IPS DF 6.9 (cell line): Measurements from ENCODE around the gene DHRS2.

Source experiments
- DNase-seq: peaks from one replicate; pipeline ENCODE4 v3.0.0-alpha.2; 2013; ENCODE audit warnings: low read depth, low spot score
- H3K27ac ChIP-seq: one replicate; pipeline ENCODE4 v1.5.1; 2013; ENCODE audit warnings: low read length, control low read depth
- H3K27me3 ChIP-seq: 2 replicates; pipeline ENCODE4 v1.6.1; 2013; ENCODE audit warnings: mild to moderate bottlenecking, low read length; ENCODE audit not compliant: control insufficient read depth, insufficient read depth
- H3K36me3 ChIP-seq: 2 replicates; pipeline ENCODE4 v1.6.1; 2013; ENCODE audit warnings: low read length; ENCODE audit not compliant: control insufficient read depth, insufficient read depth
- H3K4me1 ChIP-seq: 2 replicates; pipeline ENCODE4 v1.6.1; 2013; ENCODE audit warnings: low read length; ENCODE audit not compliant: control insufficient read depth, insufficient read depth
- H3K4me3 ChIP-seq: 2 replicates; pipeline ENCODE4 v1.5.1; 2013; ENCODE audit warnings: mild to moderate bottlenecking, low read length
- H3K9me3 ChIP-seq: 2 replicates; pipeline ENCODE4 v1.6.1; 2013; ENCODE audit warnings: low read length, inconsistent platforms; ENCODE audit not compliant: control insufficient read depth, insufficient read depth
- WGBS: extraction: QIAGEN DNeasy Blood & Tissue Kit; methylation state at CpG from one replicate; pipeline ENCODE4 v1.1.7; 2013; ENCODE audit warnings: mixed read lengths, missing lambda C conversion rate; ENCODE audit not compliant: insufficient read length, insufficient coverage; 5-methylcytosine and 5-hydroxymethylcytosine counted together

DHRS2 gene

DNA sequence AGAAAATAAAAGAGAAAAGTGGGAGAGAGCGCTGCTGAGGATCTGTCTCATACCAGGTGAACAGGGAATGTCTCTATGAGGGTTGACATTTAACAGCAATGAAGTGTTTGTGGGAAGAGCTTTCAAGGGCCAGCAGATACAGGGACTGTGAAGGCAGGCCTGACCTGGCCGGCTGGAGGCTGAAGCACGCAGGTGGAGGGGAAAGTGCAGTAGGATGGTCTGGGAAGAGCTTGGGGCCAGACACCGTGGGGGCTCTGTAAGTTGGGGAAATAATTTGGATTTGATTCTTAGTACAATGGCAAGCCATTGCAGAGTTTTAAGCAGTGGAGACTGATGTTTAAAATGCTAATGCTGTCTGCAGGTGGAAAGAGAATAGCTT is 23.8 kb upstream of the DHRS2 start:
- WGBS: no CpG with 5 or more reads among the region's 4 CpGs
- Histone ChIP-seq H3K4me3 (no peak overlapping the region), H3K36me3 (no peaks in the 10 kb centered on the region), H3K27me3 (no peaks in the 10 kb centered on the region), H3K9me3 (no peaks in the 10 kb centered on the region), H3K4me1 (no peaks in the 10 kb centered on the region), H3K27ac (no peak overlapping the region)
- no peak for DNase-seq

DNA sequence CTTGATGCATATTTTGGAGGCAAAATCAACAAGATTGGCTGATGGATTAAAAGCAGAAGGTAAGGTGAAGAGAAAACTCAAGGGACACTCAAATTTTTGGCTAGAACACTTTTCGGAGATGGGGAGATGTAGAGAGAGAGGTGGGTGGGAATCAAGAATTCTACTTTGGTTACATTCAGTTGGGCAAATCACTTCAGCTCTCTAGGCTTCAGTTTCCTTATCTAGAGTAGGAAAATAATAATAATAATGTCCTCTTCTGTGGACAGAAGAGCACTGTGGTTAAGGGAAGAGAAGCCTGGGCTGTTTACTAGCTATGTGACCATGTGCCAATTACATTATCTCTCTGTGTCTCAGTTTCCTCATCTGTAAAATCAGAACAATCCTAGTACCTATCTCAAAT is 23.4 kb upstream of the DHRS2 start:
- whole genome bisulfite sequencing: no CpG with 5 or more reads among the region's 1 CpG
- Histone ChIP-seq H3K27ac (no peak overlapping the region), H3K4me3 (no peak overlapping the region), H3K9me3 (no peaks in the 10 kb centered on the region), H3K27me3 (no peaks in the 10 kb centered on the region), H3K36me3 (no peaks in the 10 kb centered on the region), H3K4me1 (no peaks in the 10 kb centered on the region)
- DNase-seq: no peak

DNA sequence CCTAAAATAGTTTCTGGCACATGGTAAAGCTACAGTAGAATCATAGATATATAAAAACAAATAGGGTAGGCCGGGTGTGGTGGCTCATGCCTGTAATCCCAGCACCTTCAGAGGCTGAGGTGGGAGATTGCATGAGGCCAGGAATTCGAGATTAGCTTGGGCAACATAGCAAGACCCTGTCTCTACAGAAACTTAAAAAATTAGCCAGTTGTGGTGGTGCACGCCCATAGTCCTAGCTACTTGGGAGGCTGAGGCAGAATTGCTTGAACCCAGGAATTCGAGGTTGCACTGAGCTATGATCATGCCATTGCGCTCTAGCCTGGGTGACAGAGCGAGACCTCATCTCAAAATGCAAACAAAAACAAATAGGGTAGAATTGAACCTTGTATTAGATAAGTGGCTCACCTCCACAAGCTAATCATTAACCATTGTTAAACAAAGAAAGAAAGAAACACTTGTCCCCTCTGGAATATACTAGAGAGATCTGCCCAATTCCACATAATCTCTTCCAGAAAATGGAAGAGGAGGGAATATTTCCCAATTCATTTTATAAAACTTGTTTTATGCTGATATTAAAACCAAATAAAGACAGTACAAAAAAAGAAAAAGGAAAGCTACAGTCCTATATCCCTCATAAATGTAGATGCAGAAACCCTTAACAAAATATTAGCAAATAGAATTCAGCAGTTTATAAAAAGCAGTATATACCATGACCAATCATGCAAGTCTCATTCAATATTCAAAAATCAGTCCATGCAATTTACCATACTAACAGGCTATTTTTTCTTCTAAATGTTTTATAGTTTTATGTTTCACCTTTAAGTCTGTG is 22.7 kb upstream of the DHRS2 start:
- no peaks in the 10 kb centered on the region for H3K27me3 ChIP-seq
- H3K4me1 ChIP-seq: no peaks in the 10 kb centered on the region
- H3K9me3 ChIP-seq: no peaks in the 10 kb centered on the region
- no CpG with 5 or more reads among the region's 6 CpGs for WGBS
- no peaks in the 10 kb centered on the region for H3K36me3 ChIP-seq
- H3K4me3 ChIP-seq: no peak overlapping the region
- no peak for DNase-seq
- H3K27ac ChIP-seq: no peak overlapping the region

DNA sequence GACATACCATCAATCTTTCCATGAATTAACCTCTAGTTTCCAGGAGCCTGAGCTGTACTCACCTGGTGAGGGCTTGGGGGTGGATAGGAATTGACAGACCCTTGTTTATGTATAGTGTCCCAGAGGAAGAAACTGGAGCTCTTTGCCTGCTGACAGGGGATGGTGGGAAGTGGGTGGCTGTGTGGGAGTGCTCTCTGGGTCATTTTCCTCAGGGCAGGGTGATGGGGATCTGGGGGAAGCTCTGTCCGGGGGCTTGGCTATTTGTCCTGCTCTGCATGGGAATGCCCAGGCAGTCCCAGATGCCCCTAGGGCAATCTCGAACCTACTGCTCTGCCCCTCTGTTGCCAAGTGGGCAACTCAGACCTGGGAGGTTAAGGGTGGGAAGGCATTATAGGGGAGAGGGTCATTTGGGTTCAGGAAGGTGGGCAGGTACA is 21.8 kb upstream of the DHRS2 start:
- Histone ChIP-seq H3K9me3 (no peaks in the 10 kb centered on the region), H3K27ac (no peak overlapping the region), H3K4me3 (no peak overlapping the region), H3K4me1 (no peaks in the 10 kb centered on the region), H3K36me3 (no peaks in the 10 kb centered on the region), H3K27me3 (no peaks in the 10 kb centered on the region)
- no CpG with 5 or more reads among the region's 2 CpGs for WGBS
- DNase-seq: no peak

DNA sequence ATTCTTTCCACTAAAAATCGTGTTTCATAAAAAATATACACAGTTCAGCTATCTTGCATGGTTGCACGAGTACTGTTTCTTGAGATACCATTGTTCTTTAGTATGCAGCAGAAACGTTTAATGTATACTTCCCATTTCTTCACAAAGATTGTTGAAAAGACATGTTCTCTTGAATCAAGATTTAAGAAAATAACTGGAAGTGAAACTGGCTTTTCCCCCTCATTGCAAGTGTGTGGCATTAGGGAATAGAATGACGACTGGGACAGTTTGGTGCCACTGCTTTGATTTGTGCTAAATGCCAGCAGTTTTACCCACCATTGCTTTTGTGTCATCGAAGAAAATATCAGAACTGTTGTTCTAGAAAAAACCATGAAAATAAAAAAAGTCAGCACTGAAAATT is 20.3 kb upstream of the DHRS2 start:
- H3K4me1 ChIP-seq: no peaks in the 10 kb centered on the region
- no peak overlapping the region for H3K4me3 ChIP-seq
- H3K27me3 ChIP-seq: no peaks in the 10 kb centered on the region
- no CpG with 5 or more reads among the region's 5 CpGs for WGBS
- H3K36me3 ChIP-seq: no peaks in the 10 kb centered on the region
- H3K27ac ChIP-seq: no peak overlapping the region
- DNase-seq: no peak
- no peaks in the 10 kb centered on the region for H3K9me3 ChIP-seq

DNA sequence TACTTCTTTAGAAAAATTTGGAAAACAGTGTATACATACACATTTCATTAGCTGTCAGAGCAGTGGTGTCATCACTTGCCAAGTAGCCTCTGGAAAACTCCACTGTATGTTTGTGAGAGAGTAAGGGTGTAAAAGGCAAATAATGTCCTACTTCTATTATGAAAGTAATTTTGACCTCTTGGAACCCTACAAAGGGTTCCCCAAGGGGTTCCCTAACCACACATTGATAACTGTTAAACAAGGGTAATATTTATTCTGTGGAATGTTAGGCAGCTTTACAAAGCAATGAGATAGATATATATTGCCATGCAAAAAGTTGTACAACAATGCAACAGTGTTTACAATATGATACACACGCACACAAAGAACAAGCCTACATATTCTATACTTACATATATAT is 18.6 kb upstream of the DHRS2 start:
- no peak for DNase-seq
- Histone ChIP-seq H3K27ac (no peak overlapping the region), H3K27me3 (no peaks in the 10 kb centered on the region), H3K4me1 (no peaks in the 10 kb centered on the region), H3K4me3 (no peak overlapping the region), H3K36me3 (no peaks in the 10 kb centered on the region), H3K9me3 (no peaks in the 10 kb centered on the region; the same call in 1 of the 2 replicates)
- WGBS: no CpG with 5 or more reads among the region's 1 CpG

DNA sequence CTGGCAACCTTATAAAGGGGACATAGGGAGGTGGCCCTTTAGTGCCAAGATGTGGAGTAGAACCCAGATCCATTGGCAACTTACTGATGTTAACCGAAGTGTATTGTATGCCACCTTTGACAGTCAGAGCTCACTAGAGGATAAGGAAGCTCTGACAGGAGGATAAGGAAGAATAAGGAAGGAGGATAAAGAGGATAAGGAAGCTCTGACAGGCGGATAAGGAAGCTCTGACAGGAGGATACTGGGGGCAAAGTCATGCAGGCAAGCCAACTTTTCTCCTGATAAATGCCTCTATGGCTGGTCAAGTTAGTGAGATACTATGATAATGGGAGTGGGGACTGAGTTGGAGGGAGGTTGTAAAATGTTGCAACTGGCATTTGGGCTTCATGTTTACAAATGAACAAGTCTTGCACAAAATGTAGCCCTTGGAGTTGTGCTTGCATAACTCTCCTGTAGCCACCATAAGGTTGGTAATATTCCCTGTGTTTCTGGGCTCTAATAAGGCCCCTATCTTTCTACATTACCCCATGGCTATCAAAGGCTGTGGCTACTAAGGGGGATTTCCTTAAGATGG is 17.7 kb upstream of the DHRS2 start:
- Histone ChIP-seq H3K9me3 (no peaks in the 10 kb centered on the region; the same call in 1 of the 2 replicates), H3K4me1 (no peaks in the 10 kb centered on the region), H3K4me3 (no peak overlapping the region), H3K36me3 (no peaks in the 10 kb centered on the region), H3K27me3 (no peaks in the 10 kb centered on the region), H3K27ac (no peak overlapping the region)
- DNase-seq: no peak
- WGBS: no CpG with 5 or more reads among the region's 2 CpGs

DNA sequence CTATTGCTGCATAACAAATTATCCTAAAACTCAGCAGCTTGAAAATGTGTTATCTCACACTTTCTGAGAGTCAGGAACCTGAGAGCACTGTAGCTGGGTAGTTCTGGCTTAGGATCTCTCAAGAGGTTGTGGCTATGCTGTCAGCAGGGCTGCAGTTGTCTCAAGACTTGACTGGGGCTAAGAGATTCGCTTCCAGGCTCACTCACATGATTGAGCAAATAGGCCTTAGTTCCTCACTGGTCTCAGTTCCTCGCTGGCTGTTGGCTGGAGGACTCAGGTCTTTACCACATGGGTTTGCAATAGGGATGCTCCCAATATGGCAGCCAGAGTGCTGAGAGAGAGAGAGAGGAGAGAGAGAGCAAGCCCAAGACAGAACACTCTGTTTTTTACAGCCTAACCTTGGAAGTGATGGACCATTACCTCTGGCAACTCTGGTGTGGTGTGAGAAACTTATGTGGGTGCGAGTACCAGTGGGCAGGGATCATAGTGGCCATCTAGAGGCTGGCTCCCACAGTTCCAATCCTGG is 15.9 kb upstream of the DHRS2 start:
- H3K4me3 ChIP-seq: no peak overlapping the region
- WGBS: no CpG with 5 or more reads among the region's 3 CpGs
- H3K27me3 ChIP-seq: no peaks in the 10 kb centered on the region
- no peaks in the 10 kb centered on the region for H3K4me1 ChIP-seq
- no peak overlapping the region for H3K27ac ChIP-seq
- H3K36me3 ChIP-seq: no peaks in the 10 kb centered on the region
- no peak for DNase-seq
- no peaks in the 10 kb centered on the region; the same call in 1 of the 2 replicates for H3K9me3 ChIP-seq

DNA sequence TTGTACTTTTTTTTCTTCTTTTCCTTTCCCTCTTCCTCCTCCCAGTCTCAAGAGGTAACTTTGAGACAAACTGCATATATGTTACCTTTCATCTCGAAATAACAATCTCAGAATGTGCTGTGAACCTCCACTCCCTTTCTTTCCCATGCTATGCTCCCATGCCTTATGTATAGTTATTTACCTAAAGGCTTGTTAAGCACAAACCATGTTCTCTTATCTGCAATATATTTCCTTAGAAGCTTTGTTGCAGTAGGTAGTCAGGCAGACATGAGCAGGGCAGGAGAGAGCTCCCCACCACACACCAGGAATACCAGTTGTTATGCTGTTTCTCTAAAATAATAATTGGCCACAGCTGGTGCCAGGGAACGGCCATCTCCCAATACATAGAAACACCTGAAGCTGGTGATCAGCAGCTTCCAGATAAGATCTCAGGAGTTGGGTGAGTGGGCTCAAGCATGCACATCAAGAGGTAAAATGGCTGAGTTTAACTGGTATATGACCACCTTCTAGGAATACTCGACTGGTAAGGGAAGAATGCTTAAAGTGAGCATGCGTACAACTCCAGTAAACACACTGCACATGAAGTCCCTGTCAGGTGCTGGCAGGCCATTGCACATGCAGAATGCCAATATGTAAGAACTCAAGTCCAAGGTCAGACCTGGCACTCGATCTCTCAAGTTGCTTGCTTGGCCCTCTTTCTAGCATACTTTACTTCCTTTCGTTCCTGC is 14.8 kb upstream of the DHRS2 start:
- no peak for DNase-seq
- WGBS: no CpG with 5 or more reads among the region's 6 CpGs
- H3K4me1 ChIP-seq: no peaks in the 10 kb centered on the region
- no peak overlapping the region for H3K4me3 ChIP-seq
- no peaks in the 10 kb centered on the region; the same call in 1 of the 2 replicates for H3K9me3 ChIP-seq
- H3K27me3 ChIP-seq: no peaks in the 10 kb centered on the region
- H3K27ac ChIP-seq: no peak overlapping the region
- H3K36me3 ChIP-seq: no peaks in the 10 kb centered on the region

DNA sequence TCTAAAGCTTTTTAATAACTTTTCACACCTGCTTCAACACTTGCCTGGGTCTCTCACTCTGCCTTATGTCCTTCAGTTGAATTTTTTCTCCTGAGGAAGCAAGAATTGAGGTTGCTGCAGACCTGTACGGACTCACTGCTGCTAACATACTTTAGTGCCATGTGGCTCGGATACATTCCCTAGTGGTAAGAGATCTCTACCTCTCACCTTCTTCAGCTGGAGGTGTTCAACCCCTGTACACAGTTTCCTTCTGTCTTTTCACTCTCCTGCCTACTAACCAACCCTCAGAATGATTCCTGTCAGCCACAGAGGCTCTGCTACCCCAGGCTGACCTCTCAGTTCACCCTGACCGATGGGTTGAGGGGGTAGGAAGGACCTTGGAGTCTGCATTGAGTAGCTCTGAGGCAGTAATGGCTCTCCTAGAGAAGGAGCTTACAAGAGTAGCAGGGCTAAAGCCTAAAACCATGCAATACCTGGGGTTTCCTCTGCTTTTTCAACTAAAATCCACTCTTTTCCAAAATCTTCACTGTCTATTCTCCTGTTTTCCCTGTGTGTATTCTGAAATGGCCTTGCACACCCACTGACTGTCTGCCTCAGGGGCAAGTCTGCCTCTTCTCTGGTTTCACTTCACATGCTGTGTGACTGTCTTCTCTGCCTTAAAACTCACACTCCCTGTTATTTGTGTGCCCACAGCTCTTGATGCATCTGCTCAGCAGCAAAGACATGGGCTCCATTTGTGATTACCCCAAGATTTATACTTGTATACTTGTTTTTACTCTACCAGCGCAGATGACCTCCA is 14.0 kb upstream of the DHRS2 start:
- no CpG with 5 or more reads among the region's 4 CpGs for WGBS
- no peaks in the 10 kb centered on the region for H3K27me3 ChIP-seq
- no peaks in the 10 kb centered on the region for H3K4me1 ChIP-seq
- DNase-seq: no peak
- no peak overlapping the region for H3K27ac ChIP-seq
- H3K4me3 ChIP-seq: no peak overlapping the region
- no peaks in the 10 kb centered on the region; the same call in 1 of the 2 replicates for H3K9me3 ChIP-seq
- no peaks in the 10 kb centered on the region for H3K36me3 ChIP-seq
